Suppressor macrophage treated with lipopolysaccharide for 1 hour (primary cell): ENCODE measurements around the gene ASB15.
"Not testable (repeated sequence)": the region's sequence is repeated elsewhere in the genome, so short reads cannot be mapped to it uniquely, and the experiment has no call there.

ENCODE experiments used
- DNase-seq, 3 donors: peaks; one replicate each; pipeline ENCODE4 v3.0.0-alpha.2; 2020 to 2022

Gene ASB15

GRCh38 chr7:123601530-123601929 lies at the start of gene ASB15:
Gene ASB15 (plus strand): TSS chr7:123601821. CDS start chr7:123614503, 12,682 bp downstream.
- no peak for DNase-seq

GRCh38 chr7:123552134-123552533 lies 49.5 kb upstream of the ASB15 start:
- DNase-seq: not testable (repeated sequence)

GRCh38 chr7:123552641-123553040 lies 49.0 kb upstream of the ASB15 start:
- DNase-seq: no peak

- DNase-seq: no peak
Observed at GRCh38 chr7:123553159-123553558, 48.5 kb upstream of the ASB15 start.

- DNase-seq: no peak
Observed at GRCh38 chr7:123555484-123555883, 46.1 kb upstream of the ASB15 start.

GRCh38 chr7:123557016-123557397 lies 44.6 kb upstream of the ASB15 start:
- peak in 1 of 3 donors; percentile 1 for DNase-seq

GRCh38 chr7:123557398-123558288 lies 44.0 kb upstream of the ASB15 start, which contains the start of gene NDUFA5:
Gene NDUFA5 (minus strand): TSS chr7:123557818. CDS start chr7:123557795, 23 bp downstream.
- DNase-seq: peak; percentile 98 to 100 (median 100)

GRCh38 chr7:123558289-123558874 lies 43.2 kb upstream of the ASB15 start:
- DNase-seq: no peak

- DNase-seq: no peak
Observed at GRCh38 chr7:123562121-123562520, 39.5 kb upstream of the ASB15 start.

GRCh38 chr7:123569352-123570010 lies 32.1 kb upstream of the ASB15 start:
- DNase-seq: peak in 1 of 3 donors; percentile 16

- DNase-seq: no peak
Observed at GRCh38 chr7:123570390-123571182, 31.0 kb upstream of the ASB15 start.

- no peak for DNase-seq
Observed at GRCh38 chr7:123571187-123571586, 30.4 kb upstream of the ASB15 start.

GRCh38 chr7:123571684-123572083 lies 29.9 kb upstream of the ASB15 start:
- DNase-seq: no peak

GRCh38 chr7:123573341-123573740 lies 28.3 kb upstream of the ASB15 start:
- DNase-seq: no peak

- DNase-seq: no peak
Observed at GRCh38 chr7:123573896-123574467, 27.6 kb upstream of the ASB15 start.

- no peak for DNase-seq
Observed at GRCh38 chr7:123579416-123579815, 22.2 kb upstream of the ASB15 start.

GRCh38 chr7:123580406-123581161 lies 21.0 kb upstream of the ASB15 start:
- peak in 2 of 3 donors; percentile 7 to 24 for DNase-seq

GRCh38 chr7:123581162-123581459 lies 20.5 kb upstream of the ASB15 start:
- DNase-seq: no peak

- DNase-seq: no peak
Observed at GRCh38 chr7:123583821-123584220, 17.8 kb upstream of the ASB15 start.

GRCh38 chr7:123588376-123588775 lies 13.2 kb upstream of the ASB15 start:
- no peak for DNase-seq

- DNase-seq: no peak
Observed at GRCh38 chr7:123594813-123595241, 6.8 kb upstream of the ASB15 start.

GRCh38 chr7:123598657-123599056 lies 3.0 kb upstream of the ASB15 start:
- DNase-seq: no peak
